ENCODE results near the gene CDC23.
"Not testable (repeated sequence)": the region's sequence is repeated elsewhere in the genome, so short reads cannot be mapped to it uniquely, and the experiment has no call there.

GRCh38 chr5:138193859-138194258, 19.3 kb downstream of the CDC23 start:
- TF ChIP-seq EZH2 (IDR thresholded peaks at IDR 0.05); RAD21 (IDR thresholded peaks at IDR 0.05; ENCODE audit: low read depth); POLR2A (IDR thresholded peaks at IDR 0.05; ENCODE audit: borderline replicate concordance, extremely low read depth, insufficient read depth, insufficient read length); SP1 (IDR thresholded peaks at IDR 0.05; ENCODE audit: low read depth); MAX (IDR thresholded peaks at IDR 0.05); SIN3A (IDR thresholded peaks at IDR 0.05; ENCODE audit: low read depth); CEBPB (IDR thresholded peaks at IDR 0.05; ENCODE audit: low read depth); JUND (IDR thresholded peaks at IDR 0.05); POLR2AphosphoS5 (IDR thresholded peaks at IDR 0.05; ENCODE audit: low read depth, low read length); FOSL1 (IDR thresholded peaks at IDR 0.05; ENCODE audit: low read depth): not testable (repeated sequence)
- TF ChIP-seq, protein P1, sequence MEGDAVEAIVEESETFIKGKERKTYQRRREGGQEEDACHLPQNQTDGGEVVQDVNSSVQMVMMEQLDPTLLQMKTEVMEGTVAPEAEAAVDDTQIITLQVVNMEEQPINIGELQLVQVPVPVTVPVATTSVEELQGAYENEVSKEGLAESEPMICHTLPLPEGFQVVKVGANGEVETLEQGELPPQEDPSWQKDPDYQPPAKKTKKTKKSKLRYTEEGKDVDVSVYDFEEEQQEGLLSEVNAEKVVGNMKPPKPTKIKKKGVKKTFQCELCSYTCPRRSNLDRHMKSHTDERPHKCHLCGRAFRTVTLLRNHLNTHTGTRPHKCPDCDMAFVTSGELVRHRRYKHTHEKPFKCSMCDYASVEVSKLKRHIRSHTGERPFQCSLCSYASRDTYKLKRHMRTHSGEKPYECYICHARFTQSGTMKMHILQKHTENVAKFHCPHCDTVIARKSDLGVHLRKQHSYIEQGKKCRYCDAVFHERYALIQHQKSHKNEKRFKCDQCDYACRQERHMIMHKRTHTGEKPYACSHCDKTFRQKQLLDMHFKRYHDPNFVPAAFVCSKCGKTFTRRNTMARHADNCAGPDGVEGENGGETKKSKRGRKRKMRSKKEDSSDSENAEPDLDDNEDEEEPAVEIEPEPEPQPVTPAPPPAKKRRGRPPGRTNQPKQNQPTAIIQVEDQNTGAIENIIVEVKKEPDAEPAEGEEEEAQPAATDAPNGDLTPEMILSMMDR (IDR thresholded peaks at IDR 0.05 in 2 of 3, conservative IDR thresholded peaks at IDR 0.05 in 1 of 3; ENCODE audit: borderline replicate concordance in 1 of 3, insufficient read depth in 1 of 3, low read depth in 2 of 3, low read length in 2 of 3), result not testable (repeated sequence)
- TF ChIP-seq, protein P2, sequence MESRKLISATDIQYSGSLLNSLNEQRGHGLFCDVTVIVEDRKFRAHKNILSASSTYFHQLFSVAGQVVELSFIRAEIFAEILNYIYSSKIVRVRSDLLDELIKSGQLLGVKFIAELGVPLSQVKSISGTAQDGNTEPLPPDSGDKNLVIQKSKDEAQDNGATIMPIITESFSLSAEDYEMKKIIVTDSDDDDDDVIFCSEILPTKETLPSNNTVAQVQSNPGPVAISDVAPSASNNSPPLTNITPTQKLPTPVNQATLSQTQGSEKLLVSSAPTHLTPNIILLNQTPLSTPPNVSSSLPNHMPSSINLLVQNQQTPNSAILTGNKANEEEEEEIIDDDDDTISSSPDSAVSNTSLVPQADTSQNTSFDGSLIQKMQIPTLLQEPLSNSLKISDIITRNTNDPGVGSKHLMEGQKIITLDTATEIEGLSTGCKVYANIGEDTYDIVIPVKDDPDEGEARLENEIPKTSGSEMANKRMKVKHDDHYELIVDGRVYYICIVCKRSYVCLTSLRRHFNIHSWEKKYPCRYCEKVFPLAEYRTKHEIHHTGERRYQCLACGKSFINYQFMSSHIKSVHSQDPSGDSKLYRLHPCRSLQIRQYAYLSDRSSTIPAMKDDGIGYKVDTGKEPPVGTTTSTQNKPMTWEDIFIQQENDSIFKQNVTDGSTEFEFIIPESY (IDR thresholded peaks at IDR 0.05; ENCODE audit: extremely low read depth, insufficient replicate concordance, low read length), result not testable (repeated sequence)
- TF ChIP-seq, protein P3, sequence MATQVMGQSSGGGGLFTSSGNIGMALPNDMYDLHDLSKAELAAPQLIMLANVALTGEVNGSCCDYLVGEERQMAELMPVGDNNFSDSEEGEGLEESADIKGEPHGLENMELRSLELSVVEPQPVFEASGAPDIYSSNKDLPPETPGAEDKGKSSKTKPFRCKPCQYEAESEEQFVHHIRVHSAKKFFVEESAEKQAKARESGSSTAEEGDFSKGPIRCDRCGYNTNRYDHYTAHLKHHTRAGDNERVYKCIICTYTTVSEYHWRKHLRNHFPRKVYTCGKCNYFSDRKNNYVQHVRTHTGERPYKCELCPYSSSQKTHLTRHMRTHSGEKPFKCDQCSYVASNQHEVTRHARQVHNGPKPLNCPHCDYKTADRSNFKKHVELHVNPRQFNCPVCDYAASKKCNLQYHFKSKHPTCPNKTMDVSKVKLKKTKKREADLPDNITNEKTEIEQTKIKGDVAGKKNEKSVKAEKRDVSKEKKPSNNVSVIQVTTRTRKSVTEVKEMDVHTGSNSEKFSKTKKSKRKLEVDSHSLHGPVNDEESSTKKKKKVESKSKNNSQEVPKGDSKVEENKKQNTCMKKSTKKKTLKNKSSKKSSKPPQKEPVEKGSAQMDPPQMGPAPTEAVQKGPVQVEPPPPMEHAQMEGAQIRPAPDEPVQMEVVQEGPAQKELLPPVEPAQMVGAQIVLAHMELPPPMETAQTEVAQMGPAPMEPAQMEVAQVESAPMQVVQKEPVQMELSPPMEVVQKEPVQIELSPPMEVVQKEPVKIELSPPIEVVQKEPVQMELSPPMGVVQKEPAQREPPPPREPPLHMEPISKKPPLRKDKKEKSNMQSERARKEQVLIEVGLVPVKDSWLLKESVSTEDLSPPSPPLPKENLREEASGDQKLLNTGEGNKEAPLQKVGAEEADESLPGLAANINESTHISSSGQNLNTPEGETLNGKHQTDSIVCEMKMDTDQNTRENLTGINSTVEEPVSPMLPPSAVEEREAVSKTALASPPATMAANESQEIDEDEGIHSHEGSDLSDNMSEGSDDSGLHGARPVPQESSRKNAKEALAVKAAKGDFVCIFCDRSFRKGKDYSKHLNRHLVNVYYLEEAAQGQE (IDR thresholded peaks at IDR 0.05; ENCODE audit: low read depth), result not testable (repeated sequence)

All from HCT116 (cell line).